ENCODE measurements around the gene SLC4A8.

Gene SLC4A8

DNA sequence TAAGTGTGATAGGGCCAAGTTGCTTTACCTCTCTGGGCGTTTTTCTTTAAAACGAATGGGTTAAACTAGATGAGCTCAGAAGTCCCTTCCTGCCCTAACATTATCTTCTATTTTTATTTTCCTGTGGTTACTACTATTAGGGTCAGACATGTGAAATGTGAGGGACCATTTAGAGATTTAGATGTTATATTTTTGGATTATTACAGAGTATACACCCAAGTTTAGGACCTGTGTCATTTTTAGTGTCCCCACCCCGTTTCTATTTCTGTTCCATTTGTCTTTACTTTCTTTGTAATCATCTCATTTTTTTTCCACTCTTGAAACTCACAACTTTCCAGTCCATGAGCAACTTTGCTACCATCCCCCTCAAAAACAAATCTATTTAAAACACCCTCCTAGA lies 56.3 kb downstream of the SLC4A8 start:
- H3K27ac ChIP-seq = no peak overlapping the region

GRCh38 chr12:51482929-51483697 lies 58.5 kb downstream of the SLC4A8 start:
- TF ChIP-seq ZFX (IDR thresholded peaks at IDR 0.05) (no peak), CTCF (conservative IDR thresholded peaks at IDR 0.05) (no peak)
- H3K27ac ChIP-seq = no peak overlapping the region

More for the DNA sequence above, 56.3 kb downstream of the SLC4A8 start:
- no peak for TF ChIP-seq ZFX (IDR thresholded peaks at IDR 0.05)
- no peak for TF ChIP-seq CTCF (conservative IDR thresholded peaks at IDR 0.05)

DNA sequence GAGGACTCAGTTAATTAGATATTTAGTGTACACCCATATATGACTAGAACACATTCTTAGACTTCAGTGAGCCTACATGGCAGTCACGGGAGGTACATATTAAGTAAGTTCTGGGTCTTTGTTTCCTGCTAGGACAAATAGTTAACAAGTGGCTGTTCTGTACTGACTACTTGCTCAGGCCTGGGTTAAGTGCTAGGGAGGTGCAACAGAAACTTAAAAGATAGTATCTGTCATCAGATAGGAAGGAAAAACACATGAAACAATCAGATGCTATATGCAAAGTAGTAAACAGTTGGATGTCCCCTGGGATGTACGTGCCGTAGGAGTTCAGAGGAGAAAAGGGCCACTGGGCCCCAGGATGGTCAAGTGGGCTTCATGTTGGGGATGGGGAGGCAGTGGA lies 59.5 kb downstream of the SLC4A8 start:
- no peak overlapping the region for H3K27ac ChIP-seq
- no peak for TF ChIP-seq CTCF (conservative IDR thresholded peaks at IDR 0.05)
- no peak for TF ChIP-seq ZFX (IDR thresholded peaks at IDR 0.05)

DNA sequence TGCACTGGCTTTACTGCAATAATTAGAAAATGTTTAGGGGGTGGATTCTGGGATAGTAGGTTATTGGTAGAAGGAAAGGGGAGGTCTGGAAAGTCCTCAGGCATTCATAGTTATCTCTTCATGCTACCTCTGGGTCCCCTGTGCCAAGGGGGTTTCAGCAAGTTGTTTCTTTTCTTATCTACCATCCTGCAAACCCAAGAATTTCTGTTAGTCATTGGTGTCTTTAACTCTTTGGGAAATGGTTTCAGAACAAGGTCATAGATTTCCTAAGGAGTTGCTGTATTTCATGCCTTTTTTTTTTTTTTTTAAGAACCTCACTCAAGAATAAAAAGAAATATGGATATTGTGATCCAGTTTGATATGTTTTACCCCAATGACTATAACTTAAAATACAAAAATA lies 63.6 kb downstream of the SLC4A8 start:
- TF ChIP-seq CTCF (conservative IDR thresholded peaks at IDR 0.05) = no peak
- no peak for TF ChIP-seq ZFX (IDR thresholded peaks at IDR 0.05)
- H3K27ac ChIP-seq = no peak overlapping the region

GRCh38 chr12:51493281-51493680 lies 68.7 kb downstream of the SLC4A8 start:
- TF ChIP-seq CTCF (conservative IDR thresholded peaks at IDR 0.05) = no peak
- H3K27ac ChIP-seq = no peak overlapping the region

GRCh38 chr12:51496895-51497294 lies 72.3 kb downstream of the SLC4A8 start:
- TF ChIP-seq CTCF (conservative IDR thresholded peaks at IDR 0.05) (no peak), ZFX (IDR thresholded peaks at IDR 0.05) (no peak)
- no peak overlapping the region for H3K27ac ChIP-seq

DNA sequence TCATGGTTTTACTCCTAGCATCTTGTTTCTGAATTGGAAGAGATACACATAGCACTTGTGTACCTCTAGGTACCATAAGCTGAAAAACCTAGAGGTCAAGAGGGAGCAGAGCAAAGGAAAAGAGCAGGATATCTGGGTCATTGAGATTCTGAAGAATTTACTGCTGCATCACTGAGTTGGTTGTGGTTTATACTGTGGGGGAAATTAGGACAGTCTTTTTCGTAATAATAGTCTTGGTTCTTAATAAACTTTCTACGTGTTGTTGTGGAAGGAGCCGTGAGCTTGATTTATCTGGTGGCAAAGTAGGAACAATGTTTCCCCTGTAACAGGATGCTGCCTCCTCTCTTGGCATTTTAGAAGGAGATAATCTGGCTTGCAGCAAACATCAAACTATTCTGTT lies 80.2 kb downstream of the SLC4A8 start:
- TF ChIP-seq ZFX (IDR thresholded peaks at IDR 0.05) (no peak), CTCF (conservative IDR thresholded peaks at IDR 0.05) (no peak)

More for the DNA sequence above, 80.2 kb downstream of the SLC4A8 start:
- H3K27ac ChIP-seq = no peak overlapping the region
